Stimulated activated CD8-positive, alpha-beta memory T cell treated with anti-CD3 and anti-CD28 coated beads, Interleukin-7, amount 100 ng/mL, for 1 hour (primary cell): Measurements from ENCODE around the gene EZH1.
"Not testable (repeated sequence)": the region's sequence is repeated elsewhere in the genome, so short reads cannot be mapped to it uniquely, and the experiment has no call there.

Experiments
- DNase-seq, 2 donors: peaks; one replicate each; pipeline ENCODE4 v3.0.0-alpha.2; 2020; ENCODE audit warnings: low read depth in 2 of 2

Gene EZH1

GRCh38 chr17:42772945-42773289 lies 28.1 kb upstream of the EZH1 start:
- DNase-seq = no peak

- not testable (repeated sequence) for DNase-seq
These were observed 25.1 kb upstream of the EZH1 start for GRCh38 chr17:42769964-42770363.

GRCh38 chr17:42768006-42768405 lies 23.2 kb upstream of the EZH1 start:
- not testable (repeated sequence) for DNase-seq

GRCh38 chr17:42767512-42767911 lies 22.7 kb upstream of the EZH1 start:
- DNase-seq = no peak

GRCh38 chr17:42766124-42766523 lies 21.3 kb upstream of the EZH1 start:
- DNase-seq = no peak

GRCh38 chr17:42761638-42762037 lies 16.8 kb upstream of the EZH1 start:
- DNase-seq = no peak

- no peak for DNase-seq
These were observed 16.1 kb upstream of the EZH1 start, which contains the start of gene RAMP2 for GRCh38 chr17:42760652-42761581. Gene RAMP2 (plus strand): TSS chr17:42761227. CDS start chr17:42761262, 35 bp downstream.

GRCh38 chr17:42759982-42760651 lies 15.3 kb upstream of the EZH1 start:
- no peak for DNase-seq

- DNase-seq = no peak
These were observed 9.9 kb upstream of the EZH1 start for GRCh38 chr17:42754782-42755181.

GRCh38 chr17:42751628-42752027 lies 6.8 kb upstream of the EZH1 start:
- no peak for DNase-seq

- no peak for DNase-seq
These were observed 6.0 kb upstream of the EZH1 start for GRCh38 chr17:42750739-42751344.

- DNase-seq = no peak
These were observed 4.3 kb upstream of the EZH1 start for GRCh38 chr17:42748908-42749798.

- no peak for DNase-seq
These were observed 3.5 kb upstream of the EZH1 start for GRCh38 chr17:42748202-42748907.

- peak; percentile 29 to 32 for DNase-seq
These were observed 496 bp downstream of the EZH1 start for GRCh38 chr17:42744283-42744805.

GRCh38 chr17:42743595-42744282 lies 1.1 kb downstream of the EZH1 start:
- no peak for DNase-seq

- not testable (repeated sequence) for DNase-seq
These were observed 1.9 kb downstream of the EZH1 start for GRCh38 chr17:42742916-42743315.

GRCh38 chr17:42740699-42741098 lies 4.1 kb downstream of the EZH1 start:
- DNase-seq = no peak

- DNase-seq = no peak
These were observed 19.7 kb downstream of the EZH1 start for GRCh38 chr17:42725143-42725542.

- no peak for DNase-seq
These were observed 21.2 kb downstream of the EZH1 start for GRCh38 chr17:42723636-42724035.

GRCh38 chr17:42720996-42721583 lies 23.8 kb downstream of the EZH1 start:
- no peak for DNase-seq
